H1 (cell line): ENCODE results near the gene ABHD10. TPM values are rescaled to one million over a fixed set of nuclear protein-coding genes. Genes with fewer than 3 reads are reported as not detected.

Experiments
- ATF3 ChIP-seq: IDR thresholded peaks from 2 replicates; pipeline ENCODE4 v1.6.1; 2011; ENCODE audit warnings: low read depth, mild to moderate bottlenecking, low read length; ENCODE audit not compliant: insufficient read depth
- BRCA1 ChIP-seq: IDR thresholded peaks from 2 replicates; pipeline ENCODE4 v1.6.1; 2012; ENCODE audit warnings: low read depth, low read length, improper control_type of control experiment
- CBX8 ChIP-seq: fragments of 300-800, 300-1000 bp; sonication (generic); IDR thresholded peaks from 2 replicates; pipeline ENCODE4 v1.7.1; 2016; ENCODE audit warnings: low read depth, low read length, borderline replicate concordance
- CTBP2 ChIP-seq: IDR thresholded peaks from 2 replicates; pipeline ENCODE4 v1.7.0; 2011; ENCODE audit warnings: borderline replicate concordance, mild to moderate bottlenecking, moderate library complexity, mixed read lengths, low read length; ENCODE audit not compliant: insufficient read depth, insufficient read length
- EP300 ChIP-seq, 2 experiments: IDR thresholded peaks; 1 replicate in 1 of 2; 2 replicates in 1 of 2; pipeline ENCODE4 v1.6.1; 2011 to 2012; ENCODE audit warnings: low read depth in 2 of 2, low read length in 2 of 2, mild to moderate bottlenecking in 2 of 2, borderline replicate concordance in 1 of 2, inconsistent platforms in 1 of 2, moderate library complexity in 1 of 2
- GABPA ChIP-seq: IDR thresholded peaks from 2 replicates; pipeline ENCODE4 v1.6.1; 2011; ENCODE audit warnings: mild to moderate bottlenecking, low read length, moderate library complexity, borderline replicate concordance; ENCODE audit not compliant: insufficient read depth
- GTF2F1 ChIP-seq: IDR thresholded peaks from 2 replicates; pipeline ENCODE4 v1.6.1; 2012; ENCODE audit warnings: low read depth, low read length, improper control_type of control experiment, borderline replicate concordance
- JUND ChIP-seq: IDR thresholded peaks from 2 replicates; pipeline ENCODE4 v1.6.1; 2011; ENCODE audit warnings: mild to moderate bottlenecking, improper control_type of control experiment, low read length
- KDM4A ChIP-seq: IDR thresholded peaks from one replicate; pipeline ENCODE4 v1.7.1; 2012; ENCODE audit warnings: low read depth, mild to moderate bottlenecking, moderate library complexity, low read length, inconsistent platforms; ENCODE audit not compliant: severe bottlenecking
- MAFK ChIP-seq: IDR thresholded peaks from 2 replicates; pipeline ENCODE4 v1.6.1; 2012; ENCODE audit warnings: low read depth, mild to moderate bottlenecking, improper control_type of control experiment, low read length
- MAX ChIP-seq: IDR thresholded peaks from 2 replicates; pipeline ENCODE4 v1.6.1; 2012; ENCODE audit warnings: inconsistent platforms
- POLR2AphosphoS5 ChIP-seq: IDR thresholded peaks from 2 replicates; pipeline ENCODE4 v1.6.1; 2011; ENCODE audit warnings: low read depth, low read length
- POU5F1 ChIP-seq: IDR thresholded peaks from 2 replicates; pipeline ENCODE4 v1.6.1; 2011; ENCODE audit warnings: low read depth, mild to moderate bottlenecking, low read length, moderate library complexity
- RAD21 ChIP-seq, 2 experiments: IDR thresholded peaks in 1 of 2; conservative IDR thresholded peaks in 1 of 2; 2 replicates each; pipeline ENCODE4 v1.6.1; 2011; ENCODE audit warnings: low read depth in 2 of 2, low read length in 2 of 2, improper control_type of control experiment in 1 of 2, inconsistent platforms in 1 of 2, mild to moderate bottlenecking in 1 of 2, moderate library complexity in 1 of 2
- RXRA ChIP-seq: IDR thresholded peaks from 2 replicates; pipeline ENCODE4 v1.6.1; 2011; ENCODE audit warnings: low read depth, mild to moderate bottlenecking, low read length, moderate library complexity; ENCODE audit not compliant: insufficient read depth
- SIN3A ChIP-seq, 2 experiments: IDR thresholded peaks in 1 of 2; conservative IDR thresholded peaks in 1 of 2; 2 replicates each; pipeline ENCODE4 v1.6.1; 2011 to 2012; ENCODE audit warnings: low read length in 2 of 2, improper control_type of control experiment in 1 of 2, low read depth in 1 of 2, mild to moderate bottlenecking in 1 of 2
- SIX5 ChIP-seq: IDR thresholded peaks from 2 replicates; pipeline ENCODE4 v1.6.1; 2011; ENCODE audit warnings: mild to moderate bottlenecking, low read depth, low read length
- SP2 ChIP-seq: IDR thresholded peaks from 2 replicates; pipeline ENCODE4 v1.6.1; 2012; ENCODE audit warnings: mild to moderate bottlenecking, low read length, inconsistent platforms
- SP4 ChIP-seq: IDR thresholded peaks from 2 replicates; pipeline ENCODE4 v1.6.1; 2012; ENCODE audit warnings: low read length, inconsistent platforms
- SRF ChIP-seq: IDR thresholded peaks from 2 replicates; pipeline ENCODE4 v1.6.1; 2011; ENCODE audit warnings: mild to moderate bottlenecking, low read depth, low read length, moderate library complexity
- TAF7 ChIP-seq: optimal IDR thresholded peaks from 2 replicates; pipeline ENCODE3; 2011; ENCODE audit warnings: low read depth, mild to moderate bottlenecking, inconsistent platforms, low read length, moderate library complexity, borderline replicate concordance
- YY1 ChIP-seq: IDR thresholded peaks from 2 replicates; pipeline ENCODE4 v1.6.1; 2011; ENCODE audit warnings: low read depth, mild to moderate bottlenecking, low read length
- ZNF274 ChIP-seq: IDR thresholded peaks from 2 replicates; pipeline ENCODE4 v1.7.0; 2012; ENCODE audit warnings: low read length, borderline replicate concordance; ENCODE audit errors: extremely low read depth
- polyA plus RNA-seq, 7 experiments: library from polyadenylated mRNA; depleted of rRNA in 3 of 7; stranded (reverse) in 5 of 7; unstranded in 2 of 7; fragments of >200 nt in 5 of 7; fragments of 200-250 nt in 2 of 7; gene quantifications; 1 replicate in 5 of 7; 2 replicates in 1 of 7; 4 replicates in 1 of 7; pipeline versions ENCODE4 v1.2.1 to v1.2.3, GENCODE V29; 2011 to 2013; ENCODE audit warnings: missing spikeins in 2 of 7, mixed read lengths in 2 of 7
- total RNA-seq: library from RNA; stranded (reverse); fragmentation: NEBNext Ultra II Directional; extraction: Animal tissue kit (Norgen Biotek cat#: 25700); gene quantifications from 2 replicates; pipeline ENCODE4 v1.2.1, GENCODE V29; 2021

ABHD10 gene
- total and polyA plus RNA-seq, 2 of the 8 experiments (the other 6 are each of a cell fraction or from before 2014, with no cell fraction given): 10.9 to 24.6 TPM

- TF ChIP-seq GTF2F1 (no peak), KDM4A (peak; percentile 98), JUND (no peak), EP300 (IDR thresholded peaks at IDR 0.05; ENCODE audit: borderline replicate concordance in 1 of 2, low read depth in 2 of 2, low read length in 2 of 2) (no peak), YY1 (peak; percentile 87), ZNF274 (no peak), SRF (no peak), MAX (peak; percentile 75), POLR2AphosphoS5 (peak; percentile 95), CBX8 (no peak), GABPA (no peak), SIN3A (conservative IDR thresholded peaks at IDR 0.05 in 1 of 2, IDR thresholded peaks at IDR 0.05 in 1 of 2; ENCODE audit: low read depth in 1 of 2, low read length in 2 of 2) (peak; percentile 40 to 49; a peak in 1 of 4 replicates), SP2 (no peak), ATF3 (no peak), RAD21 (IDR thresholded peaks at IDR 0.05 in 1 of 2, conservative IDR thresholded peaks at IDR 0.05 in 1 of 2; ENCODE audit: low read depth in 2 of 2, low read length in 2 of 2) (no peak), POU5F1 (no peak), MAFK (no peak), SP4 (no peak), TAF7 (peak; percentile 27), BRCA1 (no peak), RXRA (no peak), SIX5 (no peak), CTBP2 (no peak)
Observed at GRCh38 chr3:111978583-111979433, at the start of gene ABHD10 (continued).
